Left forelimb (tissue), 1 donor: Measurements from ENCODE around the gene PROX2.

Experiments used
- DNase-seq: peaks from one replicate; pipeline ENCODE4 v3.0.0-alpha.2; 2018; ENCODE audit warnings: low spot score

Gene PROX2

DNA sequence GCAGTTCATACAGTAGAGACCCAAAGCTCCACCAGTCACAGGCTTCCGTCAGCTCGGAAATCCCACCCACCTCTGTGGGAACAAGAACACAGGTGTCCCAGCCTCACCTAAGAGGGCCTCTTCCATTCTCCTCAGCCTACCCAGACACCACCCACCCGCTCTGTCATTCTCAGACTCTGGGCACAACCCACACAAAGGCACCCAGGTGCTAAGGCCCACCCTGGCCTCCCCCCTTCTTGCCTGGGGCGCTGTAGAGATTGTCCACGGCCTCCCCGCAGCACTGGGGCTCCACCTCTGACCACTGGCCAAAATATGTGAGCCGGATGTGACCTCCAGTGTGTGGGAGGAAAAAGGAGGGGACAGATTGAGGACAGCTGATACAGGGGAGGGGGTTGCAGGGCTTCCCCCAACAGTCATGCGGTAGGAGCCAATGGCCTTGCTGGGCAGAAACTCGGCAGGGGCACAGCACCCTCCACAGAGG is 33.0 kb upstream of the PROX2 start:
- no peak for DNase-seq

DNA sequence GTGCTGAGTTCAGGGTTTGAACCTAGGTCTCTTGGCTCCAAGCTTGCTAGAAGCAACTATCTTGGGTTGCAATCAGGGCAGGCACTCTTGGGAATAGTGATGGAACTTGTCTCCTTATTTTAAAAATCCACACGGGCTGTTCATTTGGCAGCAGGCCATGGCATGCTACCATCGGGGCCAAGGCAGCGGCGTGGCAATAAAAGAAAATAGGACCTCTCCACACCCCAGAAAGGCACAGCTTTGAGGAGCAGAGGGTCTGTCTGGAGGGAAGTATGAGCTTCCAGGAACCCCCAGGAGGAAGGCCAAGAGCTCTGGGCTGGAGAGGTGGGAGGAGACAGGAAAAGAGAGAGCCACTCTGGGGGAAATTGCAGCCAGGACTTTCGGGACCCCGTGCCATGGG is 31.8 kb upstream of the PROX2 start:
- no peak for DNase-seq

DNA sequence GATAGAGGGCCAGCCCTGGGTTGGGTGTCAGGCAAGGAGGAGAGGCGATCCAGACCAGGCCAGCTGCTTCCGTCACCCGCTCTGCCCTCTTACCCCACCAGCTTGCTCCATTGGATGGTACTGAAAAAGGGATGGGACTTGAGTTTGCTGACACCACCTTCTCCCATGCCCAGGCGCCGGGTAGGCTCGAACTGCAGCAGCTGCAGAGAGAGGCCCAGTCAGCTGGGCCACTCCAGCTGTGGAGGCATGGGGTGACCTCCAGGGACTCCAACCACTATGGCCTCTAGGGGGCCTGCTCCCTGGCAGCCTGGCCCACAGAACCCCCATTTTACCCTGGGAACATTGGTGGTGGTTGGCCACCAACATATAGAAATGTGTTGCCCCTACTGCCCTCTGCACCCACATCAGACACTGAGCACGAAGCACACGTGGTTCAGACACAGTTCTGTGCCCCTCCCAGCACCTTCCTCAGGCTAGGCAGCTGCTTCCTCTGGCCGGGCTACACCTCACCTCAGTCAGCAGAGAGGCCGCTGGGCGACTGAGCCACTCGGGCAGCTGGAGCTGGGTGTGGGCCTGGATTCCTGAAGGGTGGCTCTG is 31.1 kb upstream of the PROX2 start:
- no peak for DNase-seq

DNA sequence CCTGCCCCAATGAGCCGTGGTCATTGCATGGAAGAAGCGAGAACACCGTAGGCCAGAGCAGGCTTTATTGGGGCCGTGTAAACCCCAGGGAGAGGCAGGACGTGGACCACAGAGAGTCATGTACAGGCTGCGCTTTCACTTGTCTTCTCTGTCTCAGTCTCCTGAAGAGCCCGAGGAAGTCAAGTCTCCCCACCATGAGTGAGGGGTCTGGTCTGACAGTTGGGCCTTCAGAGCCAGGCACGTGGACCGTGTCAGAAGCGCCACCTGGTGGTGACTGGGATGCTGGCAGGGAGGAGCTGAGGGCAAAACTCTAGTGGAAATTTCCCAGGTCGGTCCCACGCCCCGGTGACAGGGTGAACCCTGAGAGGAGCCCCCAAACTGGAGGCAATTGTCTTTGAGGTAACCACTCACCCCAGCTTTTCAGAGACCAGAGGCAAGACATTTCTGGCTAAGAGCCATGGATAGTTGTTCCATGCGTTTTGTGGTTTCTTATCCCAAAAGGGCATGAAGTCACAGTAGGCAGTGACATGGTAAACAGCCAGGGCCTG is 29.7 kb upstream of the PROX2 start:
- no peak for DNase-seq

DNA sequence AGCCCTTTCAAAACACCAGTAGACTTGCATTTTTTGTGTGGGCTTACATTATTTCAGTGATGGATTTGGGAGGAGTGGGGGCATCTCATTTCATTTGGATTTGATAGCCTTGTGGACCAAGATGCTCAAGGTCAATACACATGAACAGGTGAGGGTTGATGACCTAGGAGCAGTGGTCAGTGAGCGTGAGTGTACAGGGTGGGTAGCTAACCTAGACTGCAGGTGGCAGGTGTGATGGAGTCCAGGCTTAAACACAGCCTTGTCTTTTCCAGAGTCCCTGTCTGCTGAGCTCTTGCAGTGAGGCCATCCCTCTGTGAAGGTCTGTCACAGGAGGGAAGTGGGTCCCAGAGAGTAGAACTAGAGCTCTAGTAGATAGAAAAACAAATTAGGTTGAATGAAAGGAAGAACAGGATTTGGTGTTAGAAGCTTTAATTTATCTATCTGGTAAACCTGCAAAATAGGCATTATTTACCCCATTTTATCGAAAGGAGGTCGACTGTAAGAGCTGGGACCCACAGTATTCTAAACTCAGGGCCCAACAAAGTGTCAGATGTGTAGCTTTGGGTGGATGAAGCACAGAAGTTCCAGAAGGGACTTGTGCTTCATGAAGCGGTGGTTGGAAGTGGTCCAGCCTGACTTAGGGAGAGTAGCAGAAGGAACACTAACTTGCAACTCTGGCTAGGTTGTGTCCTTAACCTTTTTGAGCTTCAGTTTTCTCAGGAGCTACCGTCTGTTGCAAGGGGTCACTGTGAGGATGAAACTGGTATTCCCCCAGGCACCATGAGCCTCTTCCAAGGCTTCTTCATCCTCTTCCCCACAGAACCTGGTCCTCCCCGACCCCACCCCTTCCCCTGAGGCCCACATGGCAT is 28.9 kb upstream of the PROX2 start:
- DNase-seq = no peak

DNA sequence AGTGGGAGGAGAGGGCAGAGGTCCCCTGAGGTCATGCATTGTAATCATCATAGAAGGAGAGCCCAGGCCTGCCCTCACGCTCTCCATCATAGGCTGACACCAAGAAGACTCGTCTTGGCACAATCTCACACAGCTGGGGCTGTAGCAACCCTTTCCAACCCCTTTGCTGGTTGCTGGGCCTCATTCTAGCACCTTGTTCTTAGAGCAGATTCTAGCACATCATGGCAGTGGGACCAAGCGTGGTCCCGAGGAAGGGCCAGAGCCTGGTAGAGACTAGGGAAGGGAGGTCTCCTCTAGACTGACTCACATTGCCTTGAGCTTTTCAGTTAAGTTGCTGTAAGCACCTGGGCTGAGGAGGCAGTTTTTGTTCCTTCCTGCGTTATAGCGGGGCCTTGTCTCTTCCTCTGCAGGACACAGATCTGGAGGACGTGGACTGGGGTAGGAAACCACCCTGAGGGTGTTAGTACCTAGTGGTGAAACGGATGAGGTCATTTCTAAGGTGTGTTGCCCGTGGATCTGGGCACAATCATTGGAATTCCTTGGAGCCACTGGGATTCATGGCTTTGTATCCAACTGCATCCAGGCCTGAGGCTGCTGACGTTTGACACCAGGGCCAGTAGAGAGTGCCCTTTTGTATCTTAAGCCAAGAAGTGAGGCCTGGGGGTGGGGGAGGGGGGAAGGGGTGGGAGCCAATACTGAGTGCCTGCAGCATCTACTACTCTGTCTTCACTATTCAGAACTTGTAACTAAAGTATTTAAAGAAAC is 27.2 kb upstream of the PROX2 start:
- DNase-seq = no peak

DNA sequence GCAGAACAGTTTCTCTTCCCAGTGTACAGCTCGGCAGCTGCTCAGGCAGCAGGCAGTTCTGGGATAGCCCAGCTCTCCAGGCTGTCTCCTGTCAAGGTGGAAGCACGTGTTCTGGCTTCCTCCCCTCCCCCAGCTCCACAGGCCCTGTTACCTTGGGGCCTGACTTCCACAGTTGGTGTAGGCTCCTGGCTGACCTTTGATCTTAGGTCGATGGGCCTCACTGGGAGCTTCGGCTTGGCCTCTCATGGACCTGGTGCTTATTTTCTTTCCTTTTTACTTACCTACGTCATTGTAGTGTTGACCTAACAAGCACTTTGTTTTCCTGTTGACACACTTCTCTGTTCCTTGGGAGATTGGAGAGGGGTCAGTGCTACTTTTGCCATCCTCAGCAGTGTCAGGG is 22.7 kb upstream of the PROX2 start:
- DNase-seq = no peak

DNA sequence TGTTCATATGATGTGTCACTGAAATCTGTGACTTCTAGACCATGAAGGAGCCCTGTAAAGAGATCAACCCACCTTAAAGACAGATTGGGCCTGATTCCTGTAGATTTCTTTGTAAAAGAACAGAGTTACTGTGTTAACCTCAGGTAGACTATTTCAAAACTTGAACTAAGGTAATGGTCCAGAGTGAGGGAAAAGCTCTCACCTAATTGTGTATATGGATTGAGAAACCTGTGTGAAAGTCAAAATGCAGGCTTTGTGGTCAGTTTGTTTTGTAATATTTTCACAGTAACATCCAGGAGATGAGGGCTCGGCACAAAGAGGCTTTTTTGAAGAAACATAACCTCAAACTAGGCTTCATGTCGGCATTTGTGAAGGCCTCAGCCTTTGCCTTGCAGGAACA is 22.1 kb upstream of the PROX2 start:
- DNase-seq = no peak

DNA sequence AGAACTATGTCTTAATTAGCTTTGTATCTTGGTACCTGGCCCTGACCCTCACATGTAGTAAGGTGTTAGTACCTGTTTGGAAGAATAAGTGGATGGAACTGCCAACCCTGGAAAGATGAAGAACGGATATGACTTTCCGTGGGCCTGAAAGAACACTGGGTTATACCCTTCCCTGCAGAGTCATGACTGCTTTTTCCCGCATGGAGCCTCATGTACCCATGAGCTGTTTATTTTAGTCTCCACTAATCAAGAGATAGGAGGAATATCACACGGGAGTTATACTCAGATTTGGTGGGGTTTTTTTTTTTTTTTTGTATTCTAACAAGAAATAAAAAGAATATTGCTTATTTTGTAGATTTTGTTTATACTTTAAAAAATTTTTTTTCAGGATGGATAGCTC is 21.7 kb upstream of the PROX2 start:
- no peak for DNase-seq

DNA sequence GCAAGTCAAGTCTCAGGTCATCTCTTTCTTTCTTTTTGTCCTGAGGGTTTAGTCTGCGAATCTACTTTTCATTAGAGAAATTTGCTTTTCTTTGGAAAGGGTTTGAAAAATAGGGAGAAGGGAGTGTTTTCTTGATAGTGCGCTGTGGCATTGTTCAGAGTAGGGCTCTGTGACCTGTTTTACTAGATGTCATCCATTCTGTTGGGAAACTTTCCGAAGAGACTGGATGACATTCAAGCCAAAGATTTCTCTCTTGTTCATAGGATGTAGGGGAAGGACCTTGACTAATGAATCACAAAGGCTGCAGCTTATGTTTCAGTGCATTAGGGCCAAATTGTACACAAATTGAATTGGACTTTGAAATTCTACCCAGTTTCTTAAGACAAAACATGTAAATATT is 20.5 kb upstream of the PROX2 start:
- DNase-seq = no peak

DNA sequence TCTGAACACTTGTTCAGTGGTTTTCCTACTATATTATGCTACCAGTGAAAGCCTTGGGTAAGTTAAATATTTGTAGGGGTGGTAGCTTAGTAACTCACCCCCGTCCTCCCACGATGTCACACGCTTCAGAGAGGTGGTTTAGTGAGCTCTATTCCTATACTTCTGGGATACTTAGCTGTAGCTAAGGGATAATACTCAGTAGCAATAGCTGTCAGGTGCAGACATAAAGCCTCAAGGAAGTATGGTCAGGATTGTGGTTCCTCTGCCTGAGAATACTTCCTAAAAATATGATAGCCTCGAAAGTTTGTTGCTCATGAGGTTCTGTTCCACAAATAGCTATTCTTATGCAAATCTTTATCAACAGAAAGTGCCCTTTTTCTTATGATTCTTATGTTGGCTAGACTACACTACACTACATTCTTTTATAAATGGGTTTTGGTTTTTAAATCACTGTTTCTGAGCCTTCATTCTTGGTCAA is 17.7 kb upstream of the PROX2 start:
- no peak for DNase-seq

DNA sequence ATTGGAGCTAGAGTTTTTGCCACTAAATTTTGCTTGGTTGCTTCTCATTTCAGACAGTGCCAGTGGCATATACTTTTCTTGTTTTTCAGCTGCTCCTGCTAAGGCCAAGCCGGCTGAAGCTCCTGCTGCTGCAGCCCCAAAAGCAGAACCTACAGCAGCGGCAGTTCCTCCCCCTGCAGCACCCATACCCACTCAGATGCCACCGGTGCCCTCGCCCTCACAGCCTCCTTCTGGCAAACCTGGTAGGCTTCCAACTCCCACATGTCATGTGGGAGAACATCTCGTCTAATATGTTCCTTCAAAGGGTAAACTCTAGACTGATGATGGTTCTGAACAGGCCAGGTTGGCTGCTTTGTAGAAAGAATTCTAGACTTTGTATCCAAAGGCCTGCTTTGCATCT is 16.8 kb upstream of the PROX2 start:
- no peak for DNase-seq

DNA sequence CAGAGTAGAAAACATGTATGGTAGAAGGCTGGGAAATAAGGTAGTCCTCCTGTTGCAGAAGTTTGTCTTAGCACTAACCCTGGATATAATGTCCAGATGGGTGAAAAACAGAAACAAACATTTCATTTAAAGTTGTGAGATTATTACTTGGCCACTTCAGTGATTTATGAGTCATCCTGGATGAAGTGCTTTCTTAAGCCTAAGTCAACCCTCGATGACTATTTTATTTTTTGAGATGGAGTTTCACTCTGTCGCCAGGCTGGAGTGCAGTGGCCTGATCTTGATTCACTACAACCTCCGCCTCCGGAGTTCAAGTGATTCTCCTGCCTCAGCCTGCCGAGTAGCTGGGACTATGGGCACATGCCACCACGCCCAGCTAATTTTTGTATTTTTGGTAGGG is 15.9 kb upstream of the PROX2 start:
- no peak for DNase-seq

DNA sequence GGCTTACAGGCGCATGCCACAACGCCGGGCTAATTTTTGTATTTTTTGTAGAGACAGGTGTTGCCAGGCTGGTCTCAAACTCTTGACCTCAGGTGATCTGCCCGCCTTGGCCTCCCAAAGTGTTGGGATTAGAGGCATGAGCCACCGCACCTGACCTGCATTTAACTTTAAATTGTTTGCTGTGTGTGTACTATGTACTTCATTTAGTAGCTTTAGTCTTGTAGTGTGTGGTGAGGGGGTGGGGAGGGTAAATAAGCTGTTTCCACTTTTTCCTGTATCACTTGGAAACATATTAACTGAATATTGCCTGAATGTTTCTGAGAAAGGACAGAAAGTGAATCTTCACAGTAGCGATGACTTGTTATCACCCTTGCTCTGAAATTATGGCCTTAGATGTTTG is 14.3 kb upstream of the PROX2 start:
- DNase-seq = no peak

DNA sequence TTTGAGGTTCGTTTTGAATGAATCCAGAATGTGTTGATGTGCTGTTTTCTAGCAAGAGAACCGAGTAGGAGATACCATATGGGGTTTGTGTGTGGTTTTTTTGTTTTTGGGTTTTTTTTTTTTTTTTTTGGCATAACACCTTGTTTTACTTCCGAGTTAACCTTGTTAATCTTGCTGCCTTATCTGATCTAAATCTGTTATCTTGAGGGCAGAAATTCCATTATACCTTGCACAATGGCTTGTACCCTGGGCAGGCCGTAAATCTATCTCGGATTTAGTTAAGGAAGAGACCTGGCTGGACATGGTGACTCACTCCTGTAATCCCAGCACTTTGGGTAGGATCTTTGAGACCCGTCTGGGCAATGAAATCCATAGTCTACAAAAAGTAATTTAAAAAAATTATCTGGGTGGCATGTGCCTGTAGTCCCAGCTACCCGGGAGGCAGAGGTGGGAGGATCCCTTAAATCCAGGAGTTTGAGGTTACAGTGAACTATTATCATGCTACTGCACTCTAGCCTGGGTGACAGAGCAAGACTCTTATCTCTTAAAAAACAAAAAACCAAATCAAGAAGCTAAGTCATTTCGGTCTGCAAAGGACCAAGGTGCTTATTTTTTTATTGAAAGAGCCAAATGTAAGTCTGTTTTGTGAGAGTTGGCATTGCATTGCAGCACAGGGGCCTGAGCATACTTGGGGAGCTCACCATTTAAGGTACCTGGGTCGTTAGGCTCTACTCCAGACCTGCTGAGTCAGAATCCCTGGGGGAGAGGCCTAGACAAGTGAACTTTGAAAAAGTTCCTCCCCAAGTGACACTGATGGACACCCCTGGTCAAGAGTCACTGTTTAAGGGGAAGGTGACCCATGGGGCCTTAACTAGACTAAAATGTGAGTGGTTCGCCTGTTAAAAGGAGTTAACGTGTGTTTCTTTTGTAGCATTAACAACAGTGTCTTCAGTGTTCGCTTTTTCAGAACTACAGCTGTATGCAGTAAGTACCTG is 12.5 kb upstream of the PROX2 start:
- no peak for DNase-seq

DNA sequence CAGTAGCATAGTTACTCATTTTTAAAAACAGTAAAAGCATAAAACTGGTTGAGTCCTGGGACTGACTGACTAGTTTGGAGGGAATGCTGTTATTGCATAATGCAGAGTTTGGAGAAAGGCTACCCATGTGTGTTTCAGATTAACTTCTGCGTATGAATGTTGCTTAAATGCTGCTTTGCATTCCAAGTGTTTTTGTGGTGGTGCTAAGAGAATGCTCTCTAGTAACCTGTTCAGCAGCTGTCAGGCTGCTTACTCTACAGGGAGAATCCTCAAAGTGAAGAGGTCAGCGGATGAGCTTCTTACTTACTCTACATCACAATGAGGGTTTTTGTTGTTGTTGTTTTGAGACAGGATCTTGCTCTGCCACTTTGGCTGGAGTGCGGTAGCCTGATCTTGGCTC is 10.1 kb upstream of the PROX2 start:
- no peak for DNase-seq

DNA sequence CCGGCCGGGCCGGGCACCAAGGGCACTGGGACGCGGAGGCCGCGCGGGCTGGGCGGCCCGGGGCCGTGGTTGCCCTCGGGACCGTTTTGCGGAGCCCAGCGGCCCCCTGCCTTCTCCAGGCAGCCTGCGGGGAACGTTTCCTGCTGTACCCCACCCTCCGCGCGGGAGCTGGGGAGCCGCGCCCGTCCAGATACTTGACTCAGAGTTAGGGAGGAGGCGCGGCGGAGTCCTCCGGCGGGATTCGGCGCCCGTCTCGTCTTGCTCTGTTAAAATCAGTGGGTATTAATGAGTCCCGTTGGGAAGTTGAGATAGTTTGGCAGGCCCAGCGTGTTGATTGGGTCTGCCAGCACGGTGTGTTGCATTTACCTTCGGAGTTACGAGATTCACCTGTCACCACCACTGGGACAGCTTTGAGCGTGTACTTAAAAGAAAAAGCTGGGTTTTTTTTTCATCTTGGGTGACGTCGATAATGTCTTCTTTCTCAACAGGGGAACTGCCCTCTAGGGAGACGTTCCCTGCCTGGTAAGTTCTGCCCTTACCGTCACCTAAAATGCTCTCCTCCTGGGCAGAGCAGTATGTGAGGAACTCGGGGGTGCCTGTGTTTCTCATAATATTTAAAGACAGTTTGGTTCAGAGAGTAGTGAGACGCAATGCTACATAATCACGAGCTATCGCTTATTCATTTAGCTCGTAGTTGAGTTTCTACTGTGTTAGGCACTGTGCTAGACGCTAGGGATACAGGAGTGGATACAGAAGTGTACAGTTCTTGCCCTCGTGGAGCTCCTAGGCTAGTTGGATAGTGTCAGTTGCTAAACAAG is 6.4 kb upstream of the PROX2 start:
- no peak for DNase-seq

DNA sequence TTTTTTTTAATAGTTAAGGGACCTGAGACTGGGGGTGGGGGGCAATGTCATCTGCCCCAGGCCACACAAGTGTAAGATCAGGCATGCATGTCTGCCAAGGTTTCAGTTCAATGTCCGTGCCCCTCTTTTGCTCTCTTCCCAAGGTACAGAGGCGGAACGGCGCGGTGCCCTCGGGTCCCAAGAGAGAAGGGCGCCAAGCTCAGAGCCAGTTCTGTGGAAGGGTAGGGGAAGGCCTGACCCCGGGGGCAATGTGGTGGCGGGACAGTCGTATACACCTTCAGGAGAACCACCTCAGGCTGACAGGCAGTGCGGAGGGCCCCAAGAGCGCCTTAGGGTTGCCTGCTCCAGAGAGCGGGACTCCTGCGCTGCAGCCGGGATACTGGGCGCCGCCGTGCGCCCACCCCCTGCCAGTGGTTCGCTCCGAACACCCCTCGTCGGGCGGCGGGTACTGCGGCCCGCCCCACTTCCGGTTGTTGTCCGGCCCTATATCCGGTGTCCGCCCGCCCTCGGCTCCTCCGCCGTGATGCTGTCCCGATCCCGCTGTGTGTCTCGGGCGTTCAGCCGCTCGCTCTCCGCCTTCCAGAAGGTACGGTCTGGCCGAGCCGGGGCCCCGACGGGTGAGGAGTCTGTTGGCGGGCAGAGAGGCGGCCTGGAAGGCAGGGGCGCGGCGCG is 5.6 kb upstream of the PROX2 start, which contains the start of gene DLST:
DLST (plus strand) TSS at position 486 of the 672 bp plus-strand sequence; CDS start at position 524, 38 bp downstream.
- DNase-seq = peak; percentile 92

DNA sequence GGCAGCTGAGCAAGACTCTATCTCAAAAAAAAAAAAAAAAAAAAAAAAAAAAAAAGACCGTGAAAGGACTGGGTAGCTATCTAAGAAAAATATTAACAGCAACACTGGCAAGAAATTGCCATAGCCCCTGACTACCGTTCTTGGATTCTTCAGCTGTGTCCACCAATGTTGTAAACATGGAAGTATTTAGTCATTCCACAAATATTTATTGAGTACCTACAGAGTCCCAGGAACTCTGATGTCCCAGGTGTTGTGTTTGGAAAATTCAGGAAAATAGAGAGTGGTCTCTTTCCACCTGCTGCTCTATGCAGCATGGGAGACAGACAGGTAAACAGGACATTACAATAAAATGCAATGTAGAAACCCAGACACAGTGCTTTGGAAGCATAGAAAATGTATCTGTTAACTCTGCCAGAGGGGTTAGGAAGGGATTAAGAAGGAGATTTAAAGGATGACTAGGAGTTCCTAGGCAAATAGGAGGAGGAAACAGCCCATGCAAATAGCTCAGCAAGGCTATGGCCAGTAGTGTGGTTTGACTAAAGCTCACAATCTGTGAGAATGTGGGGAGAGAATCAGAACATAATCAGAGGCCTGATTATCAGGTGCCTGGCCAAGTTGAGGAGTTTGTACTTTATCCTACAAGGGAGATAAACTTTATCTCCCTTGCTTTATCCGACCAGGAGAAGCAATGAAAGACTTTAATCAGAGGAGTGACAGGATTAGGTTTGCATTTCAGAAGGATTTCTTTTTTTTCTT is 3.7 kb upstream of the PROX2 start:
- no peak for DNase-seq
